Thyroid gland (tissue), 4 donors: ENCODE data around the gene SLX9. TPM values are rescaled to one million over a fixed set of nuclear protein-coding genes. Genes with fewer than 3 reads are reported as not detected.
"Not testable (repeated sequence)": the region's sequence is repeated elsewhere in the genome, so short reads cannot be mapped to it uniquely, and the experiment has no call there.

Experiments used
- DNase-seq, 2 donors: peaks; one replicate each; pipeline ENCODE4 v3.0.0-alpha.2; 2019
- H3K27ac ChIP-seq, 3 donors: fragments of 200-600 bp; sonication (generic); 1 replicate in 2 of 3; 2 replicates in 1 of 3; pipeline ENCODE4 v1.5.1; 2016 to 2019; ENCODE audit warnings: mild to moderate bottlenecking in 1 of 3, moderate library complexity in 1 of 3
- H3K27me3 ChIP-seq: fragments of 200-600 bp; sonication (generic); one replicate; pipeline ENCODE4 v1.5.1; 2019
- H3K36me3 ChIP-seq, 2 donors: fragments of 200-600 bp; sonication (generic); one replicate each; pipeline ENCODE4 v1.5.1; 2016 to 2019
- H3K4me1 ChIP-seq, 2 donors: fragments of 200-600 bp; sonication (generic); one replicate each; pipeline ENCODE4 v1.5.1; 2017 to 2019
- H3K4me3 ChIP-seq, 3 donors: fragments of 200-600 bp; sonication (generic); replicated peaks in 1 of 3; 1 replicate in 2 of 3; 2 replicates in 1 of 3; pipeline ENCODE4 v1.5.1; 2016; ENCODE audit warnings: mild to moderate bottlenecking in 1 of 3
- H3K9me3 ChIP-seq: fragments of 200-600 bp; sonication (generic); one replicate; pipeline ENCODE4 v1.5.1; 2017
- CTCF ChIP-seq, 6 experiments: fragments of 200-600 bp in 3 of 6; fragments of 450-650 bp in 3 of 6; sonication (generic) in 3 of 6; IDR thresholded peaks; one replicate each; pipeline ENCODE4 v1.5.1; 2016 to 2019; ENCODE audit warnings: antibody characterized with exemption in 6 of 6, mild to moderate bottlenecking in 2 of 6, inconsistent platforms in 1 of 6, moderate library complexity in 1 of 6
- POLR2A ChIP-seq, 2 donors: fragments of 450-650 bp; IDR thresholded peaks; one replicate each; pipeline ENCODE4 v1.6.1; 2017; ENCODE audit warnings: antibody characterized with exemption in 2 of 2, mild to moderate bottlenecking in 2 of 2, moderate library complexity in 1 of 2
- WGBS, 2 donors: methylation state at CpG; one replicate each; pipeline ENCODE4 v1.1.5; 2017; 5-methylcytosine and 5-hydroxymethylcytosine counted together
- intact Hi-C: fragments of 100-400 bp; cut with DNase I; formaldehyde crosslinking; loops from one replicate; pipeline ENCODE4 v1.15.1; 2023
- total RNA-seq, 4 donors: library from RNA; depleted of rRNA; stranded (reverse); fragments of >200 nt; gene quantifications; one replicate each; pipeline ENCODE4 v1.2.3, GENCODE V29; 2016

SLX9 gene
- total RNA-seq, 4 donors from 2014 or later: 4.8 to 19.1 (median 11.2) TPM

GRCh38 chr21:45020629-45021427 lies 81.0 kb downstream of the SLX9 start:
- intact Hi-C loops: no loop called here
- TF ChIP-seq POLR2A (IDR thresholded peaks at IDR 0.05): no peak
- no peak for TF ChIP-seq CTCF (IDR thresholded peaks at IDR 0.05)
- no peak overlapping the region for H3K27ac ChIP-seq
- peaks cover 0 to 12% of the 10 kb centered on the region in 2 donors for H3K4me1 ChIP-seq
- H3K4me3 ChIP-seq: no peak overlapping the region
- no peaks in the 10 kb centered on the region for H3K27me3 ChIP-seq
- no peaks in the 10 kb centered on the region for H3K9me3 ChIP-seq
- DNase-seq: no peak
- no peaks in the 10 kb centered on the region for H3K36me3 ChIP-seq
- 80 to 82% methylated on average over 25 to 26 of the region's 28 CpGs for WGBS, 2 donors

GRCh38 chr21:45021428-45022347 lies 81.9 kb downstream of the SLX9 start:
- no peak overlapping the region for H3K4me3 ChIP-seq
- DNase-seq: no peak
- 83 to 86% methylated on average over 29 to 30 of the region's 31 CpGs for WGBS, 2 donors

GRCh38 chr21:45022348-45022675 lies 82.5 kb downstream of the SLX9 start:
- H3K27ac ChIP-seq: no peak overlapping the region
- no peak overlapping the region for H3K4me3 ChIP-seq
- 78 to 79% methylated on average over 8 of the region's 8 CpGs for WGBS, 2 donors
- DNase-seq: no peak
- H3K9me3 ChIP-seq: no peaks in the 10 kb centered on the region
- no peaks in the 10 kb centered on the region for H3K27me3 ChIP-seq
- H3K36me3 ChIP-seq: no peaks in the 10 kb centered on the region
- H3K4me1 ChIP-seq: peaks cover 0 to 12% of the 10 kb centered on the region in 2 donors
- intact Hi-C loops: no loop called here
- TF ChIP-seq POLR2A (IDR thresholded peaks at IDR 0.05): no peak
- no peak for TF ChIP-seq CTCF (IDR thresholded peaks at IDR 0.05)

More at GRCh38 chr21:45021428-45022347, 81.9 kb downstream of the SLX9 start:
- H3K9me3 ChIP-seq: no peaks in the 10 kb centered on the region
- peaks cover 0 to 12% of the 10 kb centered on the region in 2 donors for H3K4me1 ChIP-seq
- intact Hi-C loops: no loop called here
- no peaks in the 10 kb centered on the region for H3K36me3 ChIP-seq
- TF ChIP-seq POLR2A (IDR thresholded peaks at IDR 0.05): no peak
- TF ChIP-seq CTCF (IDR thresholded peaks at IDR 0.05): no peak
- H3K27me3 ChIP-seq: no peaks in the 10 kb centered on the region
- H3K27ac ChIP-seq: no peak overlapping the region

- H3K27me3 ChIP-seq: no peaks in the 10 kb centered on the region
- H3K4me1 ChIP-seq: peaks cover 0 to 12% of the 10 kb centered on the region in 2 donors
- no peak for DNase-seq
- H3K9me3 ChIP-seq: no peaks in the 10 kb centered on the region
- H3K27ac ChIP-seq: no peak overlapping the region
- WGBS, 2 donors: 93 to 98% methylated on average over 5 of the region's 5 CpGs
- intact Hi-C loops: no loop called here
- no peak overlapping the region for H3K4me3 ChIP-seq
- no peaks in the 10 kb centered on the region for H3K36me3 ChIP-seq
- TF ChIP-seq POLR2A (IDR thresholded peaks at IDR 0.05): no peak
- TF ChIP-seq CTCF (IDR thresholded peaks at IDR 0.05): no peak
Observed at GRCh38 chr21:45022736-45023135, 82.9 kb downstream of the SLX9 start.

GRCh38 chr21:45024516-45024915 lies 84.7 kb downstream of the SLX9 start:
- WGBS, 2 donors: 91 to 96% methylated on average over 4 of the region's 4 CpGs

More at GRCh38 chr21:45024516-45024915, 84.7 kb downstream of the SLX9 start:
- H3K27ac ChIP-seq, DNase-seq, H3K9me3 ChIP-seq, H3K4me3 ChIP-seq, H3K27me3 ChIP-seq, H3K4me1 ChIP-seq, H3K36me3 ChIP-seq, intact Hi-C loops: not testable (repeated sequence)
